GM19468 (cell line): Measurements from ENCODE around the gene TCEANC.

Experiments
- ATAC-seq: cut with Tn5 transposase; IDR thresholded peaks from one replicate; pipeline ENCODE4 v1.9.1; 2021; ENCODE audit warnings: mild to moderate bottlenecking, moderate library complexity, moderate number of reproducible peaks; ENCODE audit not compliant: unreplicated experiment; ENCODE audit errors: extremely low read depth

The TCEANC gene

DNA sequence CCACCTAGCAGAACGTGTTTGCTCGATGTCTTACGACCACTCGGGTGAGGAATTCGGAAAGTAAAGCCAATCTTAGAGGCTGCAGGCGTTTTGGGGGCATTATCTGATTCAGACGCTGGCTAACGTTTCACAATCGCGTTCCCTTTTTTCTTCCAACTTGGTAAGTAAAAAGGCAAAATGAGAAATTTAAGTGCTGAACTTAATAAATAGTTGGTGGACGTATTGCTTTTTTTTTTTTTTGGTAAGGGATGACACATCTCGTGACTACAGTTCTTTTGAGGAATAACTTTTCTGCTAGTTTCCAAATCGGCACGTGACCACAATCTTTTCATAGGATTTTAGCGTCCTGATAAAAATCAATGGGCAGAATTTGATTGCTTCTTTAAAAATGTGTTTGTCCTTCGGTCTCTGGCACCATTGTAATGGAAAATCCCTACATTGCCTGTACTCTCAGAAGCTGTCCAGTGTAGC is 36.8 kb downstream of the TCEANC start:
- no peak for ATAC-seq

- no peak for ATAC-seq
Measured at GRCh38 chrX:13690836-13691235, 37.9 kb downstream of the TCEANC start.

DNA sequence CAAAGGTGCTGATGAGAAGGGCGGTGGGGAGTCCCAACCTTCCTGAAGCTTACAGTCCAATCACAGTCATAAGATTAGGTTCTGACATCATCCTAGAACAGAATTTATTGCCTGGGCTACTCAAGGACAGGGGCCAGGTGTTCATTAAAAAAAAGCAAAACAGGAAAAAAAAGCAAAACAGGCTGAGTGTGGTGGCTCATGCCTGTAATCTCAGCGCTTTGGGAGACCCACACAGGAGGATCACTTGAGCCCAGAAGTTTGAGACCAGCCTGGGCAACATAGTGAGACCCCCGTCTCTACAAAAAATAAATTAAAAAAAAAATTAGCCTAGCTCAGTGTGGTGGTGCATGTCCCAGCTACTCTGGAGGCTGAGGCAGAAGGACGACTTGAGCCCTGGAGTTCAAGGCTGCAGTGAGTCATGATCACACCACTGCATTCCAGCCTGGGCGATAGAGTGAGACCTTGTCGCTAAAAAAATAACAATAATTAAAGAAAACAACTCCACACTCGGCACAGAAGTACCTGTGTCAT is 39.0 kb downstream of the TCEANC start:
- ATAC-seq, result no peak

DNA sequence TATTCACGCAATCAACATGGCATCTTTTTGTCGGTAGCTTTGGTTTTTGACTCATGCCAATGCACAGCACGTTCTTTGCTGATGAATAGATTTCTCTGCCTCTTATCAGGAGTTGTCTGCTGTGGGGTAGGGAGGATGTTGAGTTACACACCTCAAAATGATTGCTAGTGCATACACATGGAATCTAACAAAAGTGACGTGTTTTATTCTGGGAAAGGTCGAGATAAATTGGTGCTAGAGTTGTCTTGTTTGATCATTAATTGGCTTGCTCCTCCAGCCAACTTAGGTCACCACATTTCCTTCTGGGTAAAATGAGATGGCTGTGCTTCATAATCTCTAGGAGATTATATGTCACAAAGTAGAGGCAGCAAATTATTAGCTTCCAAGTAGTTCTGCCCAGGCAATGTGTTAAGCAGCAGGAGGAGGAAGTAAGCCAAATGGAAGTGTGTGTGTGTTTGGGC is 39.9 kb downstream of the TCEANC start:
- no peak for ATAC-seq

GRCh38 chrX:13693341-13693961 is 40.5 kb downstream of the TCEANC start:
- no peak for ATAC-seq

- no peak for ATAC-seq
Measured at GRCh38 chrX:13694359-13694758, 41.4 kb downstream of the TCEANC start.

GRCh38 chrX:13694983-13695382 is 42.0 kb downstream of the TCEANC start:
- ATAC-seq, result no peak

DNA sequence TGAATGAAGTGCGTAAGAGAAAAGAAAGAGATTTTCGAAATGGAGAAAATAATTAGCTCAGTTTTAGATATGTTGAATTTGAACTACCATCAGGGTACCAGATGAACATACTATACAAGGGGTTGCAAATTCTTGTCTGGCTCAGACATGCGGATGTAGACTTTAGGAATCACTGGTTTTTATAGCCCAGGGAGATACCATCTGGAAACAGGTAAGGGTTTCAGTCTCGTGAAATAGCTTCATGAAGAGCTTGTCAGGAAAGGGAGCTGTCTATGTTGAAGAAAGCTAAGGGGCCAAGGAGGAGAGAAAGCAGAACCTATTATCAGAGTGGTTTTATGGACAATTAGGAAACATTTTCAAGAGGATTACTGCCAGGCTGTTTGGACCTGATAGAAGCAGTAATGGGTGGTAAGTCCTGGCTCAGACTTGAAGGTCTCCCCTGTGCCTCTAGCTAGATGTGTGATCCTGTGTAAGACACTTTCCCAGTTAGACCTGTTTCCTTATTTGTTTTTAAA is 42.7 kb downstream of the TCEANC start:
- no peak for ATAC-seq

DNA sequence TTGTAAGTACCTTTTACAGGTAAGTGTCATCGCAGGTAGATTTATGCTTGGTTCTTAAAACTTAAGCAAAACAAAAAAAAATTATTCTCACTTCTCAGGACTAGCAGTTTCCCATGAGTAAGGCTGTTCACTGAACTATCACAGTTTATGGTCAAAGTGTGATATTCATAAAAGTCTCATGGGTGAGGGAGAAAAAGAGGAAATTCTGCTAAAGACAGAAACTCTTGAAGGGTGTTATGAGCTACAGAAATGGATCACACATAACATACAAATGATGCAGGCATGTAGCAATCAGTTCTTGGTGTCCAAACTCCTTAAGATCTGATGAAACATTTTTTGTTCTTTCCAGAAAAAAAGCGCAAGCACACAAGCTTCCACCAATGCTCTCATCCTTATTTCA is 44.5 kb downstream of the TCEANC start:
- ATAC-seq, result peak; percentile 39

DNA sequence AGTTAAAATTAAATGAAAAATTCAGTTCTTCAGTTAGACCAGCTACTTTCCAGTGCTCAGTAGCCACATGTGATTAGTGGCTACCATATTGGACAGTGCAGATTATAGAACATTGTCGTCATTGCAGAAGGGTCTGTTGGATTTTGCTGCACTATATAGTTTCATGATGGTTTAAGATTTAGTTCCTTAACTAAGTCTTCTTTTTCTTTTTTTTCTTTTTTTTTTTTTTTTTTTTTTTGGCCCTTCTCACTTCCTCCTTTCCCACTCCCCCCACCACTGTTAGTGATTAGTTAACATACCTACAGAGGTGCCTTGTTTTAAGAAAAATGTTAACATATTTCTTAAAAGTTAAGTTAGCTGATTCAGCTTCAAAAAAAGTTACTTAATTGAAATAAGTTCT is 45.0 kb downstream of the TCEANC start:
- no peak for ATAC-seq

GRCh38 chrX:13698432-13698831 is 45.5 kb downstream of the TCEANC start:
- no peak for ATAC-seq

- ATAC-seq, result no peak
Measured at GRCh38 chrX:13699183-13699826, 46.4 kb downstream of the TCEANC start.

DNA sequence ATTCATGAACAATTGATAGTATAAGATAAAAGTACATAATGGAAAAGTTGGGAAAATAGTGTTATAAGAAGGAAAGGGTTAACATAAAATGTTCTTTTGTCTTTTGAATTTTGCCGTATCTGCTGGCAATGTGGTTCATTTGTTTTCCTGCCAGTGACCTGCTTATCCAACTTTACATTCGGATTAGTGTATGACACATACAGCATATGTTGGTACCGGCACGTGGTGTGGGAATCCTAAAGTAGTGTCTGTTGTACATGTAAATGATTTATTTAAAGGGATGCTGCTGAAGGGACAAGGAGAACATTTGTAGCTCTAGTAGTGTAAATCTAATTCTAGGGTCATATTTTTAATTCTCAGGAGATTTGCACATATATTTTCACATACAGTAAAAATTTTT is 47.4 kb downstream of the TCEANC start:
- no peak for ATAC-seq

DNA sequence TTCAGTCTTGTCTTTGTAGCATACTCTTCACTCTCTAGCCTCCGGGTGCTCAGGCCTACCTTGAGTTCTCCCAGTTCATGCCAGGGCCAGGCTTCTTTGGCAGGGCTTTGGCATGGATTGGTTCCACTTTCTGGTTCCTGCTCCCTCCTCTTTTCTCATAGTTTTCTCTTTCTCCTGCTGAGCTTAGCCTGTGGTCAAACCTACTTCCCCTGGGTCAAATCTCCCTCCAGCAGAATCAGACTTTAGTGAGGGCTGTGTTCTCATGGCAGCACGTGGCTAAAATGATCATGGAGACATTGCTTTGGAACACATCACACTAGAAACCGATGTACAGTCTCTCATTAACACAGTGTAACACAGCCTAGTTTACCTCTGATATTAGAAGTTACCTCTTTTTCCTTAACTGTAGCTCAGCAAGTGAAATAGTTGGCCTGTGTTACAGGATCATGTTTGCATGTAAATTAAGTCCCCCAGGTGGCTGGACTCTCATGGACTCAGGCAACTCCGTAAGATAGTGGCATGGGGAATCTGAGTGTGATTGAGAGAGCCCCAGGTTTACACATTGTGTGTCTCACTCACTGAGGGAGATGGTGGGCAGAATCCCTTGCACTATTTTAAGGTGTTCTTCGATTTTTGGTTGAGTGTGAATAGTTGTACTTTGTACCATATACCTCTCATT is 49.3 kb downstream of the TCEANC start:
- ATAC-seq, result no peak

DNA sequence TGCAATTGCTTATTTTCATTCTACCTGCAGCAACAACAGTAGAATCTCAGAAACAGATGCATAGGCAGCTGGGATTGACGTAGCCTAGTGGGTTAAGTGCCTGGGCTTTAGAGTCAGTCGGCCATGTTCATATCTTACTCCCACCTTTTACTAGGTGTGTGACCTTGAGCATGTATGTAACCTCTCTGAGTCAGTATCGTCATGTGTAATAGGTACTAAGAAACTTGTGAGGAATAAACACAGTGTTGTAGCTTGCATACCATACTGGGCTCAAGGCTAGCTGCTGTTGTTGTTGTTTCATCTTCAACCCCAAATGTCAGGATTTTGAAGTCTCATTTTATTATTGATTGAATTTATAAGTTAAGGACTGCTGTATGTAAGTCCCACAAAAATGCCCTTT is 50.2 kb downstream of the TCEANC start:
- ATAC-seq, result no peak

DNA sequence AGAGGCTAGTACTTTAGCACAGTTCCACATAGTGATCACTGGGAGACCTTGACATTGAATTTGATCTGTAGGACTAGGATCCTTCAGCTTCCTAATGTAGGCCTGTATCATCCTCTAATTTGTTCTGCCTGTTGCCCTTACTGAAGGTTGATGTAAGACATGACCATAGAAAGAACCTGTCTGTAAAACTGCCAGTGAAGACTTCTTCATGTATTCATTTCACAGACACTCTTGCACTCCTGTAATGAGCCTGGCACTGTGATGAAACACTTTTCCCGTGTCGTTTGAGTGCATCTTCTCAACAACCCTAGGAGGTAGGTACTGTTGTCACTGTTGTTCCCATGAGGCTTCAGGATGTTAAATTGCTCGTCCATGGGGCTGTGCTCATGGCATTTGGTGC is 50.6 kb downstream of the TCEANC start:
- no peak for ATAC-seq

DNA sequence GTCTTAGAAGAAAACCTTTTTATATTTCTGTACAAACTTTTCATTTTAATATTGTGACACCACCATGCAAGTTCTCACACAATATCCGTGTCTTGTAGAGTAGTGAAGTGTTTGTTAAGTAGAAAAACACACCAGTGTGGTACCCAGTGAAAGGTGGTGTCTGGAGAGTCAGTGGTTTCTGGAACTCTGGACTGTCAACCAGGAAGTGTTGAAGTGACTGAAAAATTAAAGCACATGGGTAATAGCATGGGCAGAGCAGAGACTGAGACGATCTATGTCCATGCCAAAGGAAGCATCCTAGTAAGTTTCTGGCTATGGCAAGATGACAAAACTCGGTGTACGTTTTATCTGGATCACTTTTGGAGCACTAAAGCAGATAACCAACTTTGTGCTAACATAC is 58.2 kb downstream of the TCEANC start:
- no peak for ATAC-seq
